Coronary artery (tissue), 2 donors: ENCODE data around the gene MCTP2.
"Not testable (repeated sequence)": the region's sequence is repeated elsewhere in the genome, so short reads cannot be mapped to it uniquely, and the experiment has no call there.

ENCODE experiments used
- DNase-seq: peaks from one replicate; pipeline ENCODE4 v3.0.0-alpha.2; 2017; ENCODE audit warnings: low spot score
- H3K27ac ChIP-seq, 2 donors: fragments of 200-600 bp; sonication (generic); one replicate each; pipeline ENCODE4 v1.5.1; 2016 to 2019
- H3K4me3 ChIP-seq: fragments of 200-600 bp; sonication (generic); 2 replicates; pipeline ENCODE4 v1.5.1; 2016; ENCODE audit warnings: mild to moderate bottlenecking, moderate library complexity
- CTCF ChIP-seq: fragments of 200-600 bp; sonication (generic); IDR thresholded peaks from one replicate; pipeline ENCODE4 v1.5.1; 2019; ENCODE audit warnings: antibody characterized with exemption

The MCTP2 gene

GRCh38 chr15:94253742-94254141, 22.4 kb downstream of the MCTP2 start:
- Histone ChIP-seq H3K4me3 (no peak overlapping the region), H3K27ac (no peak overlapping the region)
- no peak for TF ChIP-seq CTCF
- DNase-seq, result no peak

- H3K4me3 ChIP-seq, result no peak overlapping the region
- TF ChIP-seq CTCF, result no peak
- DNase-seq, result no peak
- H3K27ac ChIP-seq, result no peak overlapping the region
Measured at GRCh38 chr15:94255540-94255939, 24.2 kb downstream of the MCTP2 start.

- Histone ChIP-seq H3K4me3 (no peak overlapping the region), H3K27ac (no peak overlapping the region)
- TF ChIP-seq CTCF, result no peak
- no peak for DNase-seq
Measured at GRCh38 chr15:94256511-94256910, 25.1 kb downstream of the MCTP2 start.

GRCh38 chr15:94257776-94258175, 26.4 kb downstream of the MCTP2 start:
- not testable (repeated sequence) for DNase-seq, H3K27ac ChIP-seq, H3K4me3 ChIP-seq

- TF ChIP-seq CTCF, result no peak
- H3K27ac ChIP-seq, result no peak overlapping the region
Measured at GRCh38 chr15:94258246-94258645, 26.9 kb downstream of the MCTP2 start.

GRCh38 chr15:94259121-94259751, 27.9 kb downstream of the MCTP2 start:
- no peak for TF ChIP-seq CTCF
- no peak for DNase-seq

More at GRCh38 chr15:94258246-94258645, 26.9 kb downstream of the MCTP2 start:
- DNase-seq, result no peak
- H3K4me3 ChIP-seq, result no peak overlapping the region

GRCh38 chr15:94259863-94260262, 28.5 kb downstream of the MCTP2 start:
- Histone ChIP-seq H3K27ac (no peak overlapping the region), H3K4me3 (no peak overlapping the region)
- no peak for TF ChIP-seq CTCF
- no peak for DNase-seq

More at GRCh38 chr15:94259121-94259751, 27.9 kb downstream of the MCTP2 start:
- Histone ChIP-seq H3K27ac (no peak overlapping the region), H3K4me3 (no peak overlapping the region)
